Stimulated activated naive CD8-positive, alpha-beta T cell treated with anti-CD3 and anti-CD28 coated beads, Interleukin-15, amount 100 ng/mL, for 72 hours (primary cell): ENCODE results near the gene DPYD.

ENCODE experiments used
- ATAC-seq: fragments of 150-1000 bp; cut with Tn5 transposase; 2 replicates; pipeline ENCODE4 v1.10.0; 2021; ENCODE audit warnings: mild to moderate bottlenecking, moderate library complexity
- DNase-seq, 2 donors: peaks; one replicate each; pipeline ENCODE4 v3.0.0; 2021 to 2022
- H3K27ac Mint-ChIP-seq, 2 donors: one replicate each; pipeline ENCODE4 v1.8.0; 2022; ENCODE audit warnings: mild to moderate bottlenecking in 2 of 2, mixed read lengths in 2 of 2, moderate library complexity in 2 of 2
- H3K27me3 Mint-ChIP-seq: one replicate; pipeline ENCODE4 v1.8.0; 2022; ENCODE audit warnings: mixed read lengths
- H3K4me1 Mint-ChIP-seq: one replicate; pipeline ENCODE4 v1.8.0; 2022; ENCODE audit warnings: mild to moderate bottlenecking, mixed read lengths
- H3K4me3 Mint-ChIP-seq, 2 donors: one replicate each; pipeline ENCODE4 v1.8.0; 2022; ENCODE audit warnings: mild to moderate bottlenecking in 2 of 2, mixed read lengths in 2 of 2, moderate library complexity in 1 of 2
- H3K9me3 Mint-ChIP-seq, 2 donors: one replicate each; pipeline ENCODE4 v1.8.0; 2022; ENCODE audit warnings: mixed read lengths in 2 of 2

Gene DPYD

GRCh38 chr1:97084546-97084945 is 836.3 kb downstream of the DPYD start:
- no peaks in the 10 kb centered on the region for H3K9me3 Mint-ChIP-seq
- no peak for DNase-seq
- no peak overlapping the region for H3K4me3 Mint-ChIP-seq

GRCh38 chr1:97082160-97082848 is 838.5 kb downstream of the DPYD start:
- Mint-ChIP-seq H3K27ac (no peak overlapping the region), H3K4me3 (no peak overlapping the region)
- DNase-seq = no peak

More at GRCh38 chr1:97084546-97084945, 836.3 kb downstream of the DPYD start:
- no peak for ATAC-seq
- H3K27me3 Mint-ChIP-seq = no peaks in the 10 kb centered on the region
- H3K27ac Mint-ChIP-seq = no peak overlapping the region
- H3K4me1 Mint-ChIP-seq = no peaks in the 10 kb centered on the region

GRCh38 chr1:97078872-97079271 is 842.0 kb downstream of the DPYD start:
- no peak for DNase-seq
- Mint-ChIP-seq H3K9me3 (no peaks in the 10 kb centered on the region), H3K27me3 (no peaks in the 10 kb centered on the region), H3K4me3 (no peak overlapping the region), H3K4me1 (no peaks in the 10 kb centered on the region), H3K27ac (no peak overlapping the region)
- no peak for ATAC-seq

More at GRCh38 chr1:97082160-97082848, 838.5 kb downstream of the DPYD start:
- Mint-ChIP-seq H3K4me1 (no peaks in the 10 kb centered on the region), H3K9me3 (no peaks in the 10 kb centered on the region), H3K27me3 (no peaks in the 10 kb centered on the region)
- no peak for ATAC-seq

- no peak for ATAC-seq
- Mint-ChIP-seq H3K4me1 (no peaks in the 10 kb centered on the region), H3K27me3 (no peaks in the 10 kb centered on the region), H3K4me3 (no peak overlapping the region), H3K9me3 (no peaks in the 10 kb centered on the region), H3K27ac (no peak overlapping the region)
- no peak for DNase-seq
Measured at GRCh38 chr1:97077221-97077620, 843.6 kb downstream of the DPYD start.

GRCh38 chr1:97074771-97075170 is 846.1 kb downstream of the DPYD start:
- Mint-ChIP-seq H3K4me1 (no peaks in the 10 kb centered on the region), H3K27ac (no peak overlapping the region), H3K4me3 (no peak overlapping the region), H3K27me3 (no peaks in the 10 kb centered on the region), H3K9me3 (no peaks in the 10 kb centered on the region)
- ATAC-seq (no peak), DNase-seq (no peak)

GRCh38 chr1:97073936-97074335 is 846.9 kb downstream of the DPYD start:
- no peaks in the 10 kb centered on the region for H3K4me1 Mint-ChIP-seq
- no peak overlapping the region for H3K27ac Mint-ChIP-seq
- H3K4me3 Mint-ChIP-seq = no peak overlapping the region
- H3K9me3 Mint-ChIP-seq = no peaks in the 10 kb centered on the region
- DNase-seq (no peak), ATAC-seq (no peak)
- no peaks in the 10 kb centered on the region for H3K27me3 Mint-ChIP-seq

GRCh38 chr1:97073169-97073568 is 847.7 kb downstream of the DPYD start:
- no peak overlapping the region for H3K27ac Mint-ChIP-seq
- no peaks in the 10 kb centered on the region for H3K4me1 Mint-ChIP-seq
- H3K27me3 Mint-ChIP-seq = no peaks in the 10 kb centered on the region
- no peak overlapping the region for H3K4me3 Mint-ChIP-seq
- ATAC-seq (no peak), DNase-seq (no peak)
- H3K9me3 Mint-ChIP-seq = no peaks in the 10 kb centered on the region

- DNase-seq (no peak), ATAC-seq (no peak)
- no peaks in the 10 kb centered on the region for H3K4me1 Mint-ChIP-seq
- no peaks in the 10 kb centered on the region for H3K27me3 Mint-ChIP-seq
- H3K4me3 Mint-ChIP-seq = no peak overlapping the region
- no peak overlapping the region for H3K27ac Mint-ChIP-seq
- peaks cover 0 to 9% of the 10 kb centered on the region in 2 donors for H3K9me3 Mint-ChIP-seq
Measured at GRCh38 chr1:97071173-97071572, 849.7 kb downstream of the DPYD start.

GRCh38 chr1:97070376-97070775 is 850.5 kb downstream of the DPYD start:
- Mint-ChIP-seq H3K27me3 (no peaks in the 10 kb centered on the region), H3K27ac (no peak overlapping the region), H3K4me1 (no peaks in the 10 kb centered on the region), H3K4me3 (no peak overlapping the region), H3K9me3 (peaks cover 0 to 9% of the 10 kb centered on the region in 2 donors)
- no peak for DNase-seq
- ATAC-seq = no peak

GRCh38 chr1:97069312-97069711 is 851.5 kb downstream of the DPYD start:
- H3K27me3 Mint-ChIP-seq = no peaks in the 10 kb centered on the region
- H3K4me1 Mint-ChIP-seq = no peaks in the 10 kb centered on the region
- peaks cover 0 to 9% of the 10 kb centered on the region in 2 donors for H3K9me3 Mint-ChIP-seq
- no peak overlapping the region for H3K27ac Mint-ChIP-seq
- H3K4me3 Mint-ChIP-seq = no peak overlapping the region
- DNase-seq (no peak), ATAC-seq (no peak)

GRCh38 chr1:97066860-97067259 is 854.0 kb downstream of the DPYD start:
- Mint-ChIP-seq H3K9me3 (peaks cover 0 to 9% of the 10 kb centered on the region in 2 donors), H3K27me3 (no peaks in the 10 kb centered on the region), H3K4me1 (no peaks in the 10 kb centered on the region), H3K4me3 (no peak overlapping the region), H3K27ac (no peak overlapping the region)
- no peak for ATAC-seq
- DNase-seq = no peak

- Mint-ChIP-seq H3K27ac (no peak overlapping the region), H3K27me3 (no peaks in the 10 kb centered on the region), H3K4me3 (no peak overlapping the region), H3K4me1 (no peaks in the 10 kb centered on the region), H3K9me3 (peaks cover 5 to 19% of the 10 kb centered on the region in 2 donors)
- ATAC-seq = no peak
- DNase-seq = no peak
Measured at GRCh38 chr1:97063532-97063931, 857.3 kb downstream of the DPYD start.

GRCh38 chr1:97061604-97062003 is 859.2 kb downstream of the DPYD start:
- peaks cover 6 to 26% of the 10 kb centered on the region in 2 donors for H3K9me3 Mint-ChIP-seq
- no peaks in the 10 kb centered on the region for H3K4me1 Mint-ChIP-seq
- H3K27me3 Mint-ChIP-seq = no peaks in the 10 kb centered on the region
- DNase-seq = no peak
- no peak overlapping the region for H3K4me3 Mint-ChIP-seq
- no peak for ATAC-seq
- no peak overlapping the region for H3K27ac Mint-ChIP-seq

GRCh38 chr1:97056386-97056785 is 864.4 kb downstream of the DPYD start:
- Mint-ChIP-seq H3K4me3 (no peak overlapping the region), H3K27me3 (no peaks in the 10 kb centered on the region), H3K9me3 (peaks cover 19 to 44% of the 10 kb centered on the region in 2 donors), H3K27ac (no peak overlapping the region), H3K4me1 (no peaks in the 10 kb centered on the region)
- ATAC-seq (no peak), DNase-seq (no peak)

- no peaks in the 10 kb centered on the region for H3K4me1 Mint-ChIP-seq
- no peak overlapping the region for H3K4me3 Mint-ChIP-seq
- H3K27ac Mint-ChIP-seq = no peak overlapping the region
- no peak for ATAC-seq
- H3K27me3 Mint-ChIP-seq = peaks cover 5% of the 10 kb centered on the region
- H3K9me3 Mint-ChIP-seq = peaks cover 12 to 31% of the 10 kb centered on the region in 2 donors
- no peak for DNase-seq
Measured at GRCh38 chr1:97053268-97053667, 867.6 kb downstream of the DPYD start.

GRCh38 chr1:97051823-97052222 is 869.0 kb downstream of the DPYD start:
- H3K4me1 Mint-ChIP-seq = no peaks in the 10 kb centered on the region
- no peak overlapping the region for H3K4me3 Mint-ChIP-seq
- peaks cover 7% of the 10 kb centered on the region for H3K27me3 Mint-ChIP-seq
- peaks cover 12 to 20% of the 10 kb centered on the region in 2 donors for H3K9me3 Mint-ChIP-seq
- no peak overlapping the region for H3K27ac Mint-ChIP-seq
- DNase-seq = no peak
- no peak for ATAC-seq

- Mint-ChIP-seq H3K9me3 (peaks cover 6 to 7% of the 10 kb centered on the region in 2 donors), H3K27me3 (peaks cover 7% of the 10 kb centered on the region), H3K4me1 (no peaks in the 10 kb centered on the region), H3K4me3 (no peak overlapping the region), H3K27ac (no peak overlapping the region)
- ATAC-seq (no peak), DNase-seq (no peak)
Measured at GRCh38 chr1:97050506-97050905, 870.3 kb downstream of the DPYD start.
